Activated CD4-positive, alpha-beta T cell treated with anti-CD3 and anti-CD28 coated beads, Interleukin-2, amount 50 U/mL, for 24 hours (primary cell): Measurements from ENCODE around the gene MED27.
"Not testable (repeated sequence)": the region's sequence is repeated elsewhere in the genome, so short reads cannot be mapped to it uniquely, and the experiment has no call there.

ENCODE experiments used
- DNase-seq, 2 donors: peaks; one replicate each; pipeline ENCODE4 v3.0.0-alpha.2; 2020; ENCODE audit warnings: low read depth in 1 of 2, low spot score in 1 of 2

Gene MED27

GRCh38 chr9:132077881-132078698, 1.6 kb downstream of the MED27 start:
- no peak for DNase-seq

DNA sequence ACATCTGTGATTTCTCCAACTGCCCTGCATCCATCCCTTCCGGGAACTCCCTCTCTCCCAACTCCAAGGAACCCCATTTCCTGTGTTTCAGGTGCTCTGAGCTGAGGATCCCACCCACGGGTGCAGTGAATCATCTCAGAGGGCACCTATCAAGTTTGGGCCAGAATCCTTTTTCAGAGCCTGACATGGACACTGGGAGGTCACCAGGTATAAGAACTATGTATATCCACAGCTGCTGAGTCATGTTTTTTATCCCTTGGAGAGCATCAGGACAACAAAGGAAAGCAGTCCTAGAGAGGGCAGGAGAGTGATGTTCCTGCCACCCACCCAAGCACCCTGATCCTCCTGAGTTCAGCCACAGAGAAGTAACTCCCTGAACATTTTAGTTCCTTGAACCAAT, 3.8 kb downstream of the MED27 start:
- no peak for DNase-seq

DNA sequence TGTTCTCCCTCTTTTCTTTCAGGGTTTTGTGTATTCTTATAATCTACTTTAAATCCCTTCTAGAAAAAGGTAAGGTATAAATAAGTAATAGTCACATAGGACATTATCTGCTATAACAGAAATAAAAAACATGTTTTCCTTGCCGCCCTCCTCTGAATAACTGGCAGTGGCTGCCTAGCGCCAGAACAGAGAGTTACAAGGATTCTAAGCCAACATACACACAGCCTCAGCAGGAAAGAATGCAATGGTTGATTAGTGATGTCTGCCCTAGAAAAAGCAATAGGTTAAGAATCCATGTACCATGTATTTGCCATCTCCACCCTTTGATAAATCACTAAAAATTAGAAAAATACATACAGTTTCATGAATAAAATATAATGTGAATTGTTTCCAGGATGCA, 4.9 kb downstream of the MED27 start:
- no peak for DNase-seq

DNA sequence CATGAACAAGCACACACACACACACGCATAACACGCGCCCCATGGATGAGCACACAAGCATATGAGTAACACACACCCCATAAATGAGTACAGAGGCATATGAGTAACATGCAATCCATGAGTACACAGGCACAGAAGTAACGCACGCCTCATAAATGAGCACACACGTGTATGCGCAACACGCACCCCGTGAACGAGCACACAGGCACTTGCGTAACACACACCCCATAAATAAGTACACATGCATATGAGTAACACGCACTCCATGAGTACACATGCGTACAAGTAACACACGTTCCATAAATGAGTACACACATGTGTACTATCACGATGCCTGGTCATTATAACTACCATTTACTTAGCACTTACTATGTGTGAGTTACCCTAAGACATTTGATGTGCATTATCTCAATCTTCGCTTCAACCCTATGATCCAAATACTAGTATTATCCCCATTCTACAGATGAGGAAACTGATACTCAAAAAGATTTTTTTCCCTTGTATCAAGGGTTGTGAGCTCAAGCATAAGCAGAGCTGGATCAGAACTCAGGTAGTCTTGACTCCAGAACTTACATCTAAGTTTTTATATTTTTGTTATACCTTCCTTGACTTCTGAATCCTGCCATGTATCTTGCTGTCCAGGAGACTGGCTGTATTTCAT, 7.7 kb downstream of the MED27 start:
- no peak for DNase-seq

GRCh38 chr9:132069046-132069898, 10.4 kb downstream of the MED27 start:
- no peak for DNase-seq

DNA sequence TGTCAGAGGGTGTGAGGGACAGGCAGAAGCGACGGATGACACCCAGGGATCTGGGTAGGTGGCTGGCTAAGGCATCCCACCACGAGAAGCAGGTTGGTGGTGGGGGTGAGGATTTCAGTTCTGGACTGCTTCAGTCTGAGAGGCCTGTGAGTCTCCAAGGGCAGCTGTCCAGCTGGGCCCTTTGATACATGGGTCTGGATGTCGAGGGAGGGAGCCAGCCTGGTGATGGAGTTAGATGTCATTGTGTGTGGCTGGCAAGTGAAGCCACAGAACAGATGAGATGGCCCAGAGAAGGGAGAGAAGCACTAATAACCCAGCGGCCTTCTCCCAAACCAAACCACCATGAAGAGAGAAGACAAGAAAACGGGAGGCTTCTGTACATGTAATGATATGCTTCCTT, 11.1 kb downstream of the MED27 start:
- no peak for DNase-seq

DNA sequence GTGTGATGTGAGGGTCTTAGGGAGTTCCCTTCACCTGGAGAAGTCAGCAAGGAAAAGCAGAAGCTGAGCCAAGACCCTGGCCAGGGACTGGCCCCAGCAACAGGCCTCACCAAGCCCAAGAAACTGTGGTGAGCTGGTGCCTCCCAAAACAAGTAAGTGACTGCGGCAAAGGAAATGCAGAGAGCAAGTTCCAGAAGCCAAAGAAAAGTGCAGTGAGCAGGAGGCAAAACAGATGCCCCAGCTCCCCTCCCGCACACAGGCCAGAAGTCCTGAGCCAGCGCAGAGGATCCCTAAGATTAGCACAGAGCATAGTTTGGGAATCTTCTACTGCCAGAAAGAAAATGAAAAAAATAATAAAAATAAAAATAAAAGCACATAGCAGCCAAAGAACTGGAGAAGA, 13.2 kb downstream of the MED27 start:
- DNase-seq, result no peak

GRCh38 chr9:132066057-132066456, 13.6 kb downstream of the MED27 start:
- DNase-seq, result no peak

- no peak for DNase-seq
Measured at GRCh38 chr9:132063281-132063680, 16.4 kb downstream of the MED27 start.

DNA sequence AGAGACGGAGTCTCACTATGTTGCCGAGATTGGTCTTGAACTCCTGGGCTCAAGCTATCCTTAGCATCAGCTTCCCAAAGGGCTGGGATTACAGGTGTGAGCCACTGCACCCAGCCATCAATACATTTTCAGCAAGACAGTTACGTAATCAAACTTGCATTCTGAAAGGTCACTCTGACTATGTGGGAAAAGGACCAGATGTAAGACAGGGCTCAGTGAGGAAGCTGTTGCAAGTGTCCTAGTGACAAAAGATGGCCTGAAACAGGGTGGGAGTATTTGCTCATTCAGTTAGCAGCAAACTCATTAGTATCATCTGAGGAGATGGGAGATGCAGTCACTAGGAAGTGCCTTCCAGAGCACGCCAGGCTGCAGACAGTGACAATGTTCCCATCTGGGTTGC, 16.9 kb downstream of the MED27 start:
- DNase-seq, result no peak

DNA sequence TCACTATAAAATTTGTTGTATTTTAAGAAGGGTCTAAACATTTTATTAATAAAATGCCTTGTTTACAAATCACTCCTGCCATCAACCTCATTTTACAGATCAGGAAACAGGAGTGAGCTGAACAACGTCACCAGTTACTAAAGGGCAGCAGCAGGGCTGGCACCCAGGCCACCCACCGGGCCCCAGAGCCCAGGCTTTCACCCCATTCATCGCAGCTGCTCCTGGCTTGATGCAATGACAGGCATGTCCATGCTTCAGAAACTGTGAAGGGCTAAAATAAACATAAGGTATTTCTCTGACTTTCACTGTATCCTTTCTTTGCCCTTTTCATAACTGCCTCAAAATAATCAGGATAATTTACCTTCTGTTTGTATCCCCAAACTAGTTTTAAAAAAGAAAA, 18.1 kb downstream of the MED27 start:
- DNase-seq, result no peak

GRCh38 chr9:132059361-132059760, 20.3 kb downstream of the MED27 start:
- no peak for DNase-seq

GRCh38 chr9:132058226-132058625, 21.4 kb downstream of the MED27 start:
- DNase-seq, result not testable (repeated sequence)

DNA sequence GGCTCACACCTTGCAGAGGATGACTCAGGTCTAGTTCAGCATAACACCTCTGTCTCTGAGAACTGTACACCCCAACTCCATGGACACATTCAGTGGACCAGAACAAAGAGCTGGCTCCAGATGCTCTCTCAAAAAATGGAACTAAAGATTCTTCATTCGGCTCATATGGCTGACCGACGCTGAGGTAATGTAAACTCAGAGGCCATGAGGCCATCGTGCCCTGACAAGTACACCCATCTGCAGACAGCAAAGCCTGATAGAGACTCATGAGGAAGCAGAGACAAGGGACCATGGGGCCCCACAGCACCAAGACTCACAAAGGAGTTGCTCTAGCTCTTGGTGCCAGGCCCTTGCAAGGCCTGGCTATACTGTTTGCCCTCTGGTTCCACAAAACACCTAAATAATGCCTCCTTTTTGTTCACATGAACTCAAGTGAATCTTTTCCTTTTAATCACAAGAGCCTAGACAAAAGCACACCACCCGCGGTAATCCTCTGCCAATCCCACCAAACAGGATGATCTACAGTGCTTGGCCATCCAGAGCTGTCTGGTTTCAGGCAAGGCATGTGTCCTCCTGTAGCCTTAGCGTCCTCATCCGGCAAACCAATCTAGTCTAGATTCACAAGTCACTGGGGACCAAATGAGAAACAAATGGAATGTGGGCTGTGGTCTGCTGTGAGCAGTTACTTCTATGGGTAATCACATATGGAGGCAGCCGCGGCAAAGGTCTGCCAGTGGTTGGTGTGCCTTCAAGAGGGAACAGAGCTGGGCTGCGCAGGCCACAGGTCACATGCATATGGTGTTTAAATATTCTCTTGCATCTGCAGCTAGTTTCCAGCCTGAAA, 22.7 kb downstream of the MED27 start:
- no peak for DNase-seq

DNA sequence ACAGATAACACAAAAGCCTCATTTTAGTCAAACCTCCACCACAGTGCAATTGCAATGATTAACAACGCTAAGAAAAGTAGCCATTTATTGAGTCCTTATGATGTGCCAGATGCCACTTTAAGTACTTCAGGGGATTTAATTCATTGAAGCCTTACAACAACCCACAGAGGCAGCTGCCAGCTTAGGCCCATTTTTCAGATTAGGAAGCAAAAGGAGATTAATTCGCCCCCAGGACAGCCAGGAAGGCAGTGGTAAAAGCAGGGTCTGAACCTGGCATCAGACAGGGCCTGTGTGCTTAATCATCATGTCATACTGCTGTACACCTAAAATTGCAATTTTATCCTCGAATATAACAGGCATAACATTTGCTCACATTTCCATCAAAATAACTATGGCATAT, 23.9 kb downstream of the MED27 start:
- DNase-seq, result no peak

GRCh38 chr9:132054024-132054423, 25.6 kb downstream of the MED27 start:
- no peak for DNase-seq

DNA sequence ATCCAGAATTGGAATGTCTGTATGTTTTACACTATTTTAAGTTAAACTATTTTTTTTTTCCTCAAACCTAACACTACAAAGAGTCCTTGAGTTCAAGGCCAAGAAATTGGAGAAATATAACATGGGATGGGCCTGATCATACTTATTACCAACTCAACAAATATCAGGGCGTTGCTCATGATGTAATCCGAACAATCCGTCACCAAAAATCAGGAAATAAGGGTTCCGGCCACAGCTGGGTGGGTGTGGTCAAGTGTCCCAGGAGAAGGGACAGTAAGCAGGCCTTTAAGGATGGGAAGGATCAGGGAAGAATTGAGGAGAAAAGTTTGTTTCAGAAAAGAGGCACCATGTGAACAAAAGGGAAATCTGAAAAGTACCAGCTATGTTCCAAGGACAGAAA, 29.8 kb downstream of the MED27 start:
- DNase-seq, result no peak

GRCh38 chr9:132049323-132049882, 30.3 kb downstream of the MED27 start:
- DNase-seq, result no peak

- no peak for DNase-seq
Measured at GRCh38 chr9:132048201-132048600, 31.5 kb downstream of the MED27 start.

GRCh38 chr9:132046456-132046855, 33.2 kb downstream of the MED27 start:
- DNase-seq, result no peak
